Dendritic cell treated with granulocyte-macrophage colony-stimulating factor and Interleukin-4, amounts not matched to agents 40 ng/mL and 50 ng/mL, for 4 days (primary cell): ENCODE data around the gene BRMS1L.
"Not testable (repeated sequence)": the region's sequence is repeated elsewhere in the genome, so short reads cannot be mapped to it uniquely, and the experiment has no call there.

Experiments used
- H3K27ac Mint-ChIP-seq: one replicate; pipeline ENCODE4 v1.8.0; 2022; ENCODE audit warnings: mild to moderate bottlenecking, mixed read lengths
- H3K27me3 Mint-ChIP-seq: one replicate; pipeline ENCODE4 v1.8.0; 2022; ENCODE audit warnings: mild to moderate bottlenecking, mixed read lengths
- H3K36me3 Mint-ChIP-seq: one replicate; pipeline ENCODE4 v1.8.0; 2022; ENCODE audit warnings: low read depth, mixed read lengths
- H3K4me1 Mint-ChIP-seq: one replicate; pipeline ENCODE4 v1.8.0; 2022; ENCODE audit warnings: low read depth, mixed read lengths
- H3K4me3 Mint-ChIP-seq: one replicate; pipeline ENCODE4 v1.8.0; 2022; ENCODE audit warnings: mild to moderate bottlenecking, moderate library complexity, mixed read lengths
- H3K9me3 Mint-ChIP-seq: one replicate; pipeline ENCODE4 v1.8.0; 2022; ENCODE audit warnings: mixed read lengths
- intact Hi-C: fragments of 100-400 bp; cut with micrococcal nuclease; formaldehyde crosslinking; loops from one replicate; pipeline ENCODE4 v1.15.0; 2022

The BRMS1L gene

GRCh38 chr14:35835208-35835982, 9.3 kb downstream of the BRMS1L start:
- peaks cover 17% of the 10 kb centered on the region for H3K9me3 Mint-ChIP-seq
- no peaks in the 10 kb centered on the region for H3K27me3 Mint-ChIP-seq
- no peaks in the 10 kb centered on the region for H3K4me1 Mint-ChIP-seq
- intact Hi-C loops: no loop called here
- H3K36me3 Mint-ChIP-seq: peaks cover 48% of the 10 kb centered on the region
- no peak overlapping the region for H3K4me3 Mint-ChIP-seq
- H3K27ac Mint-ChIP-seq: no peak overlapping the region

GRCh38 chr14:35841704-35842103, 15.6 kb downstream of the BRMS1L start:
- H3K27ac Mint-ChIP-seq, H3K27me3 Mint-ChIP-seq, intact Hi-C loops, H3K4me3 Mint-ChIP-seq, H3K4me1 Mint-ChIP-seq: not testable (repeated sequence)
- peaks cover 75% of the 10 kb centered on the region for H3K36me3 Mint-ChIP-seq
- H3K9me3 Mint-ChIP-seq: peaks cover 45% of the 10 kb centered on the region

- not testable (repeated sequence) for H3K27me3 Mint-ChIP-seq
- peaks cover 45% of the 10 kb centered on the region for H3K9me3 Mint-ChIP-seq
Measured at GRCh38 chr14:35842245-35842644, 16.1 kb downstream of the BRMS1L start.

GRCh38 chr14:35844494-35844893, 18.4 kb downstream of the BRMS1L start:
- peaks cover 38% of the 10 kb centered on the region for H3K9me3 Mint-ChIP-seq
- intact Hi-C loops: no loop called here
- H3K4me3 Mint-ChIP-seq: no peak overlapping the region
- H3K4me1 Mint-ChIP-seq: no peaks in the 10 kb centered on the region
- H3K36me3 Mint-ChIP-seq: peaks cover 50% of the 10 kb centered on the region
- no peak overlapping the region for H3K27ac Mint-ChIP-seq
- no peaks in the 10 kb centered on the region for H3K27me3 Mint-ChIP-seq

More at GRCh38 chr14:35842245-35842644, 16.1 kb downstream of the BRMS1L start:
- peaks cover 72% of the 10 kb centered on the region for H3K36me3 Mint-ChIP-seq
- H3K27ac Mint-ChIP-seq, intact Hi-C loops, H3K4me1 Mint-ChIP-seq, H3K4me3 Mint-ChIP-seq: not testable (repeated sequence)

- Mint-ChIP-seq H3K4me1 (no peaks in the 10 kb centered on the region), H3K27ac (no peak overlapping the region), H3K9me3 (peaks cover 20% of the 10 kb centered on the region), H3K27me3 (no peaks in the 10 kb centered on the region), H3K36me3 (peaks cover 33% of the 10 kb centered on the region), H3K4me3 (no peak overlapping the region)
- intact Hi-C loops: no loop called here
Measured at GRCh38 chr14:35847636-35848035, 21.5 kb downstream of the BRMS1L start.

- H3K27me3 Mint-ChIP-seq: no peaks in the 10 kb centered on the region
- H3K36me3 Mint-ChIP-seq: peaks cover 18% of the 10 kb centered on the region
- no peak overlapping the region for H3K27ac Mint-ChIP-seq
- intact Hi-C loops: no loop called here
- H3K4me1 Mint-ChIP-seq: peaks cover under 1% of the 10 kb centered on the region
- H3K9me3 Mint-ChIP-seq: peaks cover 14% of the 10 kb centered on the region
- no peak overlapping the region for H3K4me3 Mint-ChIP-seq
Measured at GRCh38 chr14:35849122-35849521, 23.0 kb downstream of the BRMS1L start.

- no peak overlapping the region for H3K27ac Mint-ChIP-seq
- H3K9me3 Mint-ChIP-seq: peaks cover 14% of the 10 kb centered on the region
Measured at GRCh38 chr14:35851823-35852222, 25.7 kb downstream of the BRMS1L start.

GRCh38 chr14:35853225-35853624, 27.1 kb downstream of the BRMS1L start:
- no peak overlapping the region for H3K27ac Mint-ChIP-seq
- intact Hi-C loops: no loop called here
- H3K4me1 Mint-ChIP-seq: peaks cover 15% of the 10 kb centered on the region
- no peaks in the 10 kb centered on the region for H3K27me3 Mint-ChIP-seq
- peaks cover 15% of the 10 kb centered on the region for H3K36me3 Mint-ChIP-seq
- H3K9me3 Mint-ChIP-seq: peaks cover 14% of the 10 kb centered on the region
- no peak overlapping the region for H3K4me3 Mint-ChIP-seq

More at GRCh38 chr14:35851823-35852222, 25.7 kb downstream of the BRMS1L start:
- intact Hi-C loops: no loop called here
- no peaks in the 10 kb centered on the region for H3K27me3 Mint-ChIP-seq
- peaks cover 14% of the 10 kb centered on the region for H3K36me3 Mint-ChIP-seq
- no peak overlapping the region for H3K4me3 Mint-ChIP-seq
- peaks cover 15% of the 10 kb centered on the region for H3K4me1 Mint-ChIP-seq

- intact Hi-C loops: no loop called here
- Mint-ChIP-seq H3K27me3 (no peaks in the 10 kb centered on the region), H3K36me3 (peaks cover 29% of the 10 kb centered on the region), H3K4me1 (peaks cover 15% of the 10 kb centered on the region), H3K9me3 (peaks cover 14% of the 10 kb centered on the region), H3K27ac (no peak overlapping the region), H3K4me3 (no peak overlapping the region)
Measured at GRCh38 chr14:35854696-35855270, 28.6 kb downstream of the BRMS1L start.

- H3K4me1 Mint-ChIP-seq: peaks cover 15% of the 10 kb centered on the region
- H3K36me3 Mint-ChIP-seq: peaks cover 26% of the 10 kb centered on the region
- H3K4me3 Mint-ChIP-seq: no peak overlapping the region
- H3K27ac Mint-ChIP-seq: no peak overlapping the region
- H3K27me3 Mint-ChIP-seq: no peaks in the 10 kb centered on the region
- H3K9me3 Mint-ChIP-seq: peaks cover 13% of the 10 kb centered on the region
- intact Hi-C loops: no loop called here
Measured at GRCh38 chr14:35855876-35856481, 29.8 kb downstream of the BRMS1L start.

GRCh38 chr14:35858521-35859209, 32.5 kb downstream of the BRMS1L start:
- Mint-ChIP-seq H3K4me1 (peaks cover 15% of the 10 kb centered on the region), H3K27ac (no peak overlapping the region), H3K9me3 (no peaks in the 10 kb centered on the region), H3K4me3 (no peak overlapping the region), H3K27me3 (no peaks in the 10 kb centered on the region), H3K36me3 (peaks cover 24% of the 10 kb centered on the region)
- intact Hi-C loops: no loop called here

GRCh38 chr14:35861204-35861868, 35.2 kb downstream of the BRMS1L start:
- Mint-ChIP-seq H3K4me3 (no peak overlapping the region), H3K36me3 (peaks cover 31% of the 10 kb centered on the region)

GRCh38 chr14:35865611-35866324, 39.6 kb downstream of the BRMS1L start:
- intact Hi-C loops: no loop called here
- H3K9me3 Mint-ChIP-seq: no peaks in the 10 kb centered on the region
- no peak overlapping the region for H3K27ac Mint-ChIP-seq
- H3K4me1 Mint-ChIP-seq: no peaks in the 10 kb centered on the region
- no peaks in the 10 kb centered on the region for H3K27me3 Mint-ChIP-seq
- no peak overlapping the region for H3K4me3 Mint-ChIP-seq
- peaks cover 16% of the 10 kb centered on the region for H3K36me3 Mint-ChIP-seq

More at GRCh38 chr14:35861204-35861868, 35.2 kb downstream of the BRMS1L start:
- H3K27ac Mint-ChIP-seq: no peak overlapping the region
- intact Hi-C loops: no loop called here
- H3K27me3 Mint-ChIP-seq: no peaks in the 10 kb centered on the region
- no peaks in the 10 kb centered on the region for H3K9me3 Mint-ChIP-seq
- no peaks in the 10 kb centered on the region for H3K4me1 Mint-ChIP-seq
